Kidney epithelial cell (primary cell): ENCODE results near the gene SLC2A13. TPM values are rescaled to one million over a fixed set of nuclear protein-coding genes. Genes with fewer than 3 reads are reported as not detected.

Experiments
- DNase-seq: peaks from one replicate; pipeline ENCODE4 v3.0.0-alpha.2; 2010; ENCODE audit warnings: low read depth
- H3K27me3 ChIP-seq: 2 replicates; pipeline ENCODE4 v1.6.0; 2011; ENCODE audit warnings: low read length; ENCODE audit not compliant: control insufficient read depth, insufficient read depth
- H3K36me3 ChIP-seq: 2 replicates; pipeline ENCODE4 v1.5.1; 2011; ENCODE audit warnings: low read length; ENCODE audit not compliant: control insufficient read depth, insufficient read depth
- H3K4me3 ChIP-seq: 2 replicates; pipeline ENCODE4 v1.5.1; 2011; ENCODE audit warnings: low read depth, mild to moderate bottlenecking, control low read depth, low read length
- CTCF ChIP-seq: IDR thresholded peaks from 2 replicates; pipeline ENCODE4 v1.5.1; 2011; ENCODE audit warnings: mild to moderate bottlenecking, moderate library complexity, low read length, control low read depth, inconsistent platforms; ENCODE audit not compliant: insufficient read depth, poor library complexity, severe bottlenecking
- total RNA-seq: library from RNA; depleted of rRNA; stranded (reverse); fragments of >200 nt; gene quantifications from 2 replicates; pipeline ENCODE4 v1.2.3, GENCODE V29; 2015

SLC2A13 gene
- total RNA-seq, 1 donor from 2014 or later, result 6.8 TPM

DNA sequence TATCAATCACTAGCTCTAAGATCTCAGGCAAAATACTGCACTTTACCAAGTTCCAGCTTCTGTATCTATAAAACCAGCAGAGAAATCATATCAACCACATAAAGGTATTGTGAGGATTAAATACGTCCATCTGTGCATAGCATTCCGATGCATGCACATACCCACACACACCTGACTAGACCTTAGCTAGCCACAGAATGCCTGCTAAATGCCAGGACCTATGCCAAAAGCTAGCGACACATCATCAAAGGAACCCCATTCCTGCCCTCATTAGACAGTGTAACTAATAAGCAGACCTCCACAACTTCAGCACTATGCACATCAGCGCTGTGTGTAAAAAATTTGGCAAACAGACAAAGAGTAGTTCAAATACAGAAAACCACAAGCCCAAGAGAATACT is 185.2 kb downstream of the SLC2A13 start:
- no peak for DNase-seq
- no peaks in the 10 kb centered on the region for H3K27me3 ChIP-seq
- no peaks in the 10 kb centered on the region for H3K36me3 ChIP-seq
- H3K4me3 ChIP-seq, result no peak overlapping the region
- no peak for TF ChIP-seq CTCF

DNA sequence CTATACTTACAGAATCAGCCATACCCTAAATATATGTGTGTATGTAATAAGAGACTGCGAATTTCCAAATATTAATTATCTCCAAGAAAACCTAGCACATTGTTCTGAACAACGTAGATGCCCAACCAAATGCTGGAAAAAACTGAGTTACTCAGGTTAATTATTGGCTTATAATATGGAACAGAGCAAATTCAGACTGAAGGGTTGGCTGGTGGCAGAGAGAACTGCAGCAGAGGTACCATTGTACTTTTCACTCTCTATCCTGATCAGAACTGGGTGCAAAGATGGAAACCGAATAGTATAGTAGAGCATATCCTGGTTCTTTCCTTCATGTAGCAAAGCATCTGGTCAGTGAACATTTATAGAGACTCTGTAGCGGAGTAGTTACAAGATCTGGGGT is 185.7 kb downstream of the SLC2A13 start:
- H3K36me3 ChIP-seq, result no peaks in the 10 kb centered on the region
- TF ChIP-seq CTCF, result no peak
- DNase-seq, result no peak
- H3K4me3 ChIP-seq, result no peak overlapping the region
- H3K27me3 ChIP-seq, result no peaks in the 10 kb centered on the region

GRCh38 chr12:39919790-39920189 is 186.1 kb downstream of the SLC2A13 start:
- no peak for TF ChIP-seq CTCF

DNA sequence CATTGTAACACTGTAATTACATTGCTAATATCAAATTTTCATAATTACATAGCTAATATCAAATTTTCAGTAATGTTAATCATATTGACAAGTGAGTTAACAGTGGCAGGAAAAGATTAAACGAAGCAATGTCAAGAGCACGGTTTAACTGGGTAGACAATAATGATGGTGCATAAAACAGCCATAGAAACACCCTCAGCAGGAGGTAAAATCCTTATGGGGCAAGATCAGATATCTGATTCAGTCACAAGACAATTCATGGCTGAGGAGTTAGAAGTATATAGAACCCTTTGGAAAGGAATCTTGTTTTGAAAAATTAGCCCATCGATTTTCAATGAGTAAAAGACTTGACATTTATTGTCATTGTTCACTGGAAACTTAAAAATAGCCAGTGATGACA is 190.6 kb downstream of the SLC2A13 start:
- Histone ChIP-seq H3K4me3 (no peak overlapping the region), H3K36me3 (no peaks in the 10 kb centered on the region), H3K27me3 (no peaks in the 10 kb centered on the region)
- DNase-seq, result no peak
- TF ChIP-seq CTCF, result no peak

More at GRCh38 chr12:39919790-39920189, 186.1 kb downstream of the SLC2A13 start:
- Histone ChIP-seq H3K36me3 (no peaks in the 10 kb centered on the region), H3K27me3 (no peaks in the 10 kb centered on the region), H3K4me3 (no peak overlapping the region)
- no peak for DNase-seq

DNA sequence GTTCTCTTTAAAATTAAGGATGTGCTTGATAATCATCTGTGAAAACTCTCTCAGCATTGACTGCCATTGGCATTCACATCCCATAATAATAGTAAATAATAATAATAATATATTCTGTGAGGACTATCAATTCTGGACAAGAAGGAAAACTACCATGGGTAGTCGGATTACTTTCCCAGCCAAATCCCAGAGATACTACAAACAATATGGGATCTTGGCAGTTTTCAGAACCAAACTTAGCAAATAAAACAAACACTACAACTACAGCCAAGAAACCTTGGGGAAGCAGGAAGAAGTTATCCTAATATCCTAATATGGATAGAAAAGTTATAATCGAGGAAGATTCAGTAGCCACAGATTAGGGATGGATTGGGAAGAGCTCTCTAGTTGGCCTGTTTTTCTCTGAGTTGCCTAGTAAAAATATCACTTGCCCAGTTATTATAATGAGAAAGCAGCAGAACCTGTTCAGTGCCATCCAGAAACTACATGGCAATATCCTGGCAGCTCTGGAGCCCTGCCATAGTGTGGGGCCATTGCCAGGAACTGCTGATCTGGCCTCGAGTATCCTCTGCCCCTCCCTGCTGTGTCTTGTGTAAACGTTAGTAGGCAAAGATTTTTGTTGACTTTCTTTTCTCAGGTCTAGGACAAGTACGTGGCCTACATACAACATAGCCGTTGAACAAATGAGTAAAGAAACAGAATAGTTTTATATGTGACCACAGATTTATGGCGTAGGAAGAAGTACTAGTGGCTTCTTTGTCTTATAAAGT is 193.5 kb downstream of the SLC2A13 start:
- Histone ChIP-seq H3K4me3 (no peak overlapping the region), H3K36me3 (no peaks in the 10 kb centered on the region), H3K27me3 (no peaks in the 10 kb centered on the region)
- DNase-seq, result no peak
- TF ChIP-seq CTCF, result no peak

- TF ChIP-seq CTCF, result no peak
- Histone ChIP-seq H3K4me3 (no peak overlapping the region), H3K36me3 (no peaks in the 10 kb centered on the region), H3K27me3 (no peaks in the 10 kb centered on the region)
- DNase-seq, result no peak
Measured at GRCh38 chr12:39906237-39906636, 199.6 kb downstream of the SLC2A13 start.
